HG03064 (cell line): ENCODE results near the gene NSRP1.
"Not testable (repeated sequence)": the region's sequence is repeated elsewhere in the genome, so short reads cannot be mapped to it uniquely, and the experiment has no call there.

Experiments used
- ATAC-seq: cut with Tn5 transposase; IDR thresholded peaks from one replicate; pipeline ENCODE4 v1.9.1; 2021; ENCODE audit warnings: low read depth; ENCODE audit not compliant: unreplicated experiment

The NSRP1 gene

DNA sequence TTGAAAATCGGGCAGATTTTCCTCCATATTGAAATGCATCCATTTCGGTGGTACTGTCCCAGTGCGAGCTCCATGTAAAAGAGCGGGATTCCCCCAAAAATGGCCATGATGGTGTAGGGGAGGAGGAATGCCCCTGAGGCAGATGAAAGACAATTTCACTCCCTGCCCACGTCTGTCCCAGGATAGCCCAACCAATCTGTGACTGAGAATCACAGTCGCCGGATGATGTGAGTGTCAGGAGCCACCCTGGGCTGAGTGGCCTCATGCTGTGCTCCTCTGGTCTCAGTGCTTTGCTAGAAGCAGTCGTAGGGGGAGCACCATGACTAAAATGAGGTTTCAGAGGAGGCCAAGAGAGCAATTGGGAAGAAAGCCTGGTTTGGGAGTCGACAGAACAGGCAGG lies 102.2 kb downstream of the NSRP1 start:
- ATAC-seq, result no peak

GRCh38 chr17:30219315-30219714 lies 102.7 kb downstream of the NSRP1 start:
- no peak for ATAC-seq

GRCh38 chr17:30219833-30220232 lies 103.2 kb downstream of the NSRP1 start:
- ATAC-seq, result no peak

DNA sequence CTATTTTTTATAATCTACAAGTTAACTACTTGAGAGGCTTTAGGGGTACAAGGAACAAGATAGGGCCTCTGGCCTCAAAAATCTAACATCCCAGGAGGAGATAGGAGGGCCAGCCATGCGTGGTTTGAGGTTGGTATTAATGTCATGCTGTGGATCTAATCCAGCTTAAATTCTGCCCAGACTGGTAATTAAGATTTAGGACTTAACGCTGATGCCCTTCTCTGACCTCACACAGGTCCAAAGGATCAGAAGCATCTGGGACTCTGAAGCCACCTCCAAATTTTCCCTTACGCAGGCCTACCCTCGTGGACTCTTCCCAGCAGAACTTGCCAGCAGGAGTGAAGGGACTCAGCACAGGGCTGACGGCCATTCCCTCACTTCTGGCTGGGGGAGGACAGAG lies 103.8 kb downstream of the NSRP1 start:
- ATAC-seq, result no peak

DNA sequence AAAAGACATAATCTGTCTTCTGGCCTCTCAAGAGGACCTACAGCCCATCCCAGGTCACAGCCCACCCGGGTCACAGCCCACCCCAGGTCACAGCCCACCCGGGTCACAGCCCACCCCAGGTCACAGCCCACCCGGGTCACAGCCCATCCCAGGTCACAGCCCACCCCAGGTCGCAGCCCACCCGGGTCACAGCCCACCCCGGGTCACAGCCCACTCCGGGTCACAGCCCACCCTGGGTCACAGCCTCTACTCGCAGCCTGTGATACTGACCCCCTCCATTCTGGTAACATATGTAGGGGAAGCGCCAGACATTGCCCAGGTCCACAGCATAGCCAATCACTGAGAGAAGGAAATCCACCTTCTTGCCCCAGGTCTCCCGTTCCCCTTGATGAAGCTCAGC lies 104.7 kb downstream of the NSRP1 start:
- ATAC-seq, result no peak

- ATAC-seq, result no peak
Observed at GRCh38 chr17:30222251-30222650, 105.6 kb downstream of the NSRP1 start.

DNA sequence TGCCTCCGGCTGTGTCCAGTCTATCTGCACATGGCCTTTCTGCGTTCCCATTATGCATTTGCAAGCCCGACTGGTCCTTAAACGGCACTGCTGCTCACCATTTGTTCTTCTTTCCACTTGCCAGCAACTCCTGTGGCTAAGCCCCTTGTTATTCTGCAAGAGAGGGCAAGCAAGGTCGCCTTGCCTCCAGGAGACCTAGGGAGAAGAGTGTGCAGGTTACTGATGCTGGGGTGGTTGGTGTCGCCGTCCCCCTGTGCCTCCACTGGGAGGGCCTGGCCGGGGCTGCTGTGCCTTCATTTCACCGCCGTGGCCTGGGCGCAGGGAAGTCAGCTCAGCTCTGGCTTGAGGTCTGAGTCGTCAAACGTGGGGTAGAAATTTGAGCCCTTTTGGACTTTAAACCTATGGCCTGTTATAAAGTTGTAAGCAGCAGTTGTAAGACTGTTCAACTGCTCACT lies 106.1 kb downstream of the NSRP1 start:
- ATAC-seq, result no peak

GRCh38 chr17:30224419-30224960 lies 107.9 kb downstream of the NSRP1 start:
- ATAC-seq, result no peak

GRCh38 chr17:30225112-30225511 lies 108.5 kb downstream of the NSRP1 start:
- ATAC-seq, result no peak

GRCh38 chr17:30225919-30226553 lies 109.4 kb downstream of the NSRP1 start:
- ATAC-seq, result no peak

GRCh38 chr17:30226878-30227277 lies 110.3 kb downstream of the NSRP1 start:
- no peak for ATAC-seq

GRCh38 chr17:30228011-30228410 lies 111.4 kb downstream of the NSRP1 start:
- ATAC-seq, result no peak

DNA sequence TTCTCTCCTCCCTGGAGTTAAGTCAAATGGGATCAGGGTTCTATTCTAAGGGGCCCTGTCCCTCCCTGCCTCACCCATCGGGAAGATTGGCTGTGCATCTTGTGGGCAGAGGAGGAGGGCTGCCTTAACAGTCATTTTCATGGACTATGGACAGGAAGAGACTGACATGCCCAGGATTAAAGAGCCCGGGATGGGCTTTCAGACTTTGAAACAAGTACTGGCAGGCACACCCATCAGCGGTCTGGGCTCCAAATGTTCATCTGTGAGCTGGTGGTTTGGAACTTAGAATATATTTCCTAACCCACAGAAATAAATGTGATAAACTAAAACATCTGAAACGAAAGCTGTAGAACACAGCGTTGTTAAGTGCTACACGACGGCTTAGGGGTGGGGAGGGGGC lies 112.4 kb downstream of the NSRP1 start:
- no peak for ATAC-seq

DNA sequence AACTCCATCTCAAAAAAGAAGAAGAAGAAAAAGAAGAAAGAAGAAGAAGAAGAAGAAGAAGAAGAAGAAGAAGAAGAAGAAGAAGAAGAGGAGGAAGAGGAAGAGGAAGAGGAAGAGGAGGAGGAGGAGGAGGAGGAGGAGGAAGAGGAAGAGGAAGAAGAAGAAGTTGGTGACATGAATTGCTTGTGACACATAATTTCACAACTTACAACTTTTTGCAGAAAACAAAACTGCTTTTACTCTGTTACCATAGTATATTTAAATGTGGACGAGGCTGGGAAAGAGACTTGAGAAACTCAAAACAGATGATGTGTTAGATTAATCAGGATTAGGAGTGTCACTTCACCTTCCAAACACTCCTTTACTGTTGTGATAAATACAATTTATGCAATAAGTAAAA lies 113.4 kb downstream of the NSRP1 start:
- ATAC-seq, result not testable (repeated sequence)

DNA sequence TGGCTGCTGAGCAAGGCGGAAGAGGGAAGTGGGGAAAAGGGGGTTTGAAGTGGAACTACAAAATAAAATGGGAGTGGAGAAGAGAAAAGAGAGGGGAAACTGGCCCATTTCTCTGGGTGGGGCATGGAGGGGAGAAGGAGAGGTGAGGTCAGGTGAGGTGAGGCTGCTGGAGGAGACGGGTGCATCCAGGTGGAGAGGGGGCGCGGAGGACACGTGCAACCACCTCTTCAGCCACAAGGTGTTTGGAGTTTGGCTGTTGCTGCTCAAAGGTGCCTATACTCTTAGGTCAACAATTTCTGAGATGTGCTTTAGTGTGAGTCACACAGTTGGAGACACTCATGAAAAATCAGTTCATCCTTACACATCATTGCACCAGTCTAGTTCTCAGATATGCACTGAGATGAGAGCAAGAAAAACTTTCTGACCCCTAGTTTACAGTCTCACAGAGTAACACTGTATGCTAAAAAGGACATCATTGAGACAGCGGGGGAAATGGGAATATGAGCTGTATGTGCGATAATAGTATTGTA lies 114.0 kb downstream of the NSRP1 start:
- ATAC-seq, result no peak

DNA sequence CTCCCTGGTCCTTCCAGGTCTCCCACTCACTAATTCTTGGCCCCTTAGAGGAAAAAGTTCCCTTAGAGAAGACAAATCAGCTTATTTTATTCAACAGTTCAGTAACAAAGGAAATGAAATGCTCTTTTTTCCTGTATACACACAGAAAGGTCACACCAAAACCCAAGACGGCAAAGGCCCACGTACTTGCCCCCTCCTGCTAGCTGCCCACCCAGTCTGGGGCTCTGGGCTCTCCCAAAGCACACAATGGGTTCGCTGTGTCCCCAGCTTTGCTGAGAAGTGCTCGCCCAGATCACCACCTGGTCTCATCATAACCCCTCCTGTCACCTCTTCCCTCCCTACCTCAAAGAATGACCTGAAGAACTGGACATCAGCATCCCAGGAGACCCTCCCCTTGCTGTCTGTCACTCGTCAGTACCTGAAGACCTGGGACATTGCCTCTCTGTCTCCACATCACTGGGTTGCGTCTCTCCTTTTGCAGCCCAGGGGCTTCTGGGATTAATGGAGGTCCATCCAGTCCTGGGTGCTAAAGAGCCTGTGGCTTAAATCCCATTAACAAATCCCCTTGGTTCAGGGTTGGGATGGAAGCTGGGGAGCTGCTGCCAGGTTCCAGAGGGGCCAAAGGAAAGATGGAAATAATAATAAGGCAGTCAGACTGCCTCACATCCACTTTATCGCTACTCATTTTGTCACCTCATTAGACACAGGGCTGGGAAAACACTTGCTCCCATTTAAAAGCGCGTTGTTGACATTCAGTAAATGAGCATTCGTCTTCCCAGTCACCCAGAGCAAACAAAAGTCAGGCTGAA lies 115.6 kb downstream of the NSRP1 start:
- no peak for ATAC-seq

DNA sequence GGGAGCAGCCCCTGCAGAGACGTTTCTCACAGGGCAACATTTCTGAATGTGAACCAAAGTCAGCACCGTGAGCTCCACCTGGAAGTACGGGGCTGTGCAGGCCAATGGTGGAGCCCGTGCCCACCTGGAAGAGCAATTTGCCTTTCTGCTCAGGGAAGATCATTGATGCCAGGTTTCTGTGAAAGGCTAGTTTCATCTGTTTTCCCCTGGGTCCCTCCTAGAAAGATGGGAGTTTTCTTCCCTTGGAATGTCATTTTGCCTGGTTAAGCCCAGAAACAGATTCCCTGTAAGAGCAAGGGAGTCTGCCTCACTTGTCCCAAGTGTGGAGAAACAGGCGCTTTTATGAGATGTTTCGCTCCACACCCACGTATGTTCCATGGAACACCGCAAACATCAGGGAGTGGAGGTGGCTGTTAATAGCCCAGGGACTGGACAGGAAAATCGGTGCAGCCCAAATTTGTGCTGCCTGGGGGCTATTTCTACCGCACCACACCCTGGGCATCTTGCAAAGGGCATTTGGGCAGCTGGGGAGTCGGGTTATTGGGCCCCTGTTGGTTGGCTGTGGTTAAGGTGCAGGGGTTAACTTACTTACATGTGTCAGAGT lies 116.3 kb downstream of the NSRP1 start:
- no peak for ATAC-seq

DNA sequence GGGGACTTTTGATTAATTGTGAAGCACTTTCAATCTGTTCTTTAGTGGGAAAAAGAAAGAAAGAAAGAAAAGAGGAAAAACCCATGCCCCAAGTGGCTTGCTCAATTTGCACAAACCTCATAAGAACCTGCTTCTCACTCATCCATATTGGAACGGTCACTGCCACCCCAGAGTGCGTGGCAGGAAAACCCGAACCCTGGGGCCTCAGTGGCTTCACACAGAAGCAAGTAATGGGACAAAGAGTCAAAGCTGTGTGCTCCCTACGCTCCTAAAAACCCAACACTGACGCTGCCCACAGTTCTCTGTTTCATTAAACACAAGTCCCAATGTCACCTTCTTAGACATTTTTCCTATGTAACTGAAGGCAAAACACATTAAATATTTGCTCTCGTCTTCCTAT lies 117.7 kb downstream of the NSRP1 start:
- no peak for ATAC-seq

- ATAC-seq, result no peak
Observed at GRCh38 chr17:30234964-30235363, 118.3 kb downstream of the NSRP1 start.

- no peak for ATAC-seq
Observed at GRCh38 chr17:30235386-30236296, 119.0 kb downstream of the NSRP1 start, which contains the start of gene SLC6A4. Gene SLC6A4, minus strand, starts transcription at chr17:30235697. Its CDS starts 13,739 bp downstream, at chr17:30221958.
